Endothelial cell of umbilical vein (primary cell): ENCODE results near the gene GYS2.

ENCODE experiments used
- EZH2 ChIP-seq: IDR thresholded peaks from 2 replicates; pipeline ENCODE4 v1.6.1; 2012; ENCODE audit warnings: borderline replicate concordance, low read depth, mild to moderate bottlenecking, moderate library complexity, low read length, inconsistent platforms; ENCODE audit not compliant: severe bottlenecking
- MYC ChIP-seq: IDR thresholded peaks from one replicate; pipeline ENCODE4 v1.6.1; 2011; ENCODE audit warnings: mild to moderate bottlenecking, low read depth, low read length
- POLR2AphosphoS5 ChIP-seq: IDR thresholded peaks from 2 replicates; pipeline ENCODE4 v1.6.1; 2012; ENCODE audit warnings: low read depth, mild to moderate bottlenecking, control low read depth, low read length, moderate library complexity; ENCODE audit not compliant: insufficient read depth
- TF ChIP-seq, protein P1 (sequence below), 2 donors: IDR thresholded peaks; 1 replicate in 1 of 2; 2 replicates in 1 of 2; pipeline ENCODE4 v1.5.1; 2011; ENCODE audit warnings: low read length in 2 of 2, mild to moderate bottlenecking in 2 of 2, moderate library complexity in 2 of 2, control low read depth in 1 of 2, inconsistent platforms in 1 of 2, low read depth in 1 of 2; ENCODE audit not compliant: insufficient read depth in 1 of 2; ENCODE audit errors: extremely low read depth in 1 of 2
- TF ChIP-seq, protein P2 (sequence below): IDR thresholded peaks from 2 replicates; pipeline ENCODE4 v1.6.1; 2011; ENCODE audit not compliant: insufficient read depth, insufficient read length

DNA sequence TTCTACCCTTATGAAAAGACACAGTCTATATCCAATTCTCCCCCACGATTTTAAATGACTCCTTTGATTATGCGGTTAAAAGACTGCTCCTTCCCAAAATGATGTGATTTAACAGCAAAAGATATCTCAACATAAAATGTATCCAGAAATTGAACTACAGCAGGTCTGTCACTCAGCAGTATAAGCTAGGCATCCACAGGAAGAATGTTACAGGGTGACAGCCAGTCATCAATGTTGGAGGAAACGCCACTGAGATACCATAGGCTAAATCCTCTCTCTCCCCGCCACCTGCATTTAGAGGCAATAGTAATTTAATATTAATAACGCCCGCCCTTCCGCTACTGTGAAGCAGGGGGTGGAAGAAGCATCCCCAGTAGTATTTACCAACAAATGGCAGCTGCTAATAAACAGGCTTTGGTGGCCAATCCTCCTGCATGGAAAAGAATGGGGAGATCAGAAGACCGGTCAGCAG lies 103.8 kb downstream of the GYS2 start:
- TF ChIP-seq, protein P1, sequence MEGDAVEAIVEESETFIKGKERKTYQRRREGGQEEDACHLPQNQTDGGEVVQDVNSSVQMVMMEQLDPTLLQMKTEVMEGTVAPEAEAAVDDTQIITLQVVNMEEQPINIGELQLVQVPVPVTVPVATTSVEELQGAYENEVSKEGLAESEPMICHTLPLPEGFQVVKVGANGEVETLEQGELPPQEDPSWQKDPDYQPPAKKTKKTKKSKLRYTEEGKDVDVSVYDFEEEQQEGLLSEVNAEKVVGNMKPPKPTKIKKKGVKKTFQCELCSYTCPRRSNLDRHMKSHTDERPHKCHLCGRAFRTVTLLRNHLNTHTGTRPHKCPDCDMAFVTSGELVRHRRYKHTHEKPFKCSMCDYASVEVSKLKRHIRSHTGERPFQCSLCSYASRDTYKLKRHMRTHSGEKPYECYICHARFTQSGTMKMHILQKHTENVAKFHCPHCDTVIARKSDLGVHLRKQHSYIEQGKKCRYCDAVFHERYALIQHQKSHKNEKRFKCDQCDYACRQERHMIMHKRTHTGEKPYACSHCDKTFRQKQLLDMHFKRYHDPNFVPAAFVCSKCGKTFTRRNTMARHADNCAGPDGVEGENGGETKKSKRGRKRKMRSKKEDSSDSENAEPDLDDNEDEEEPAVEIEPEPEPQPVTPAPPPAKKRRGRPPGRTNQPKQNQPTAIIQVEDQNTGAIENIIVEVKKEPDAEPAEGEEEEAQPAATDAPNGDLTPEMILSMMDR (IDR thresholded peaks at IDR 0.05; ENCODE audit: extremely low read depth in 1 of 2, insufficient read depth in 1 of 2, low read depth in 1 of 2, low read length in 2 of 2): no peak
- TF ChIP-seq EZH2: no peak
- TF ChIP-seq MYC: no peak
- TF ChIP-seq, protein P2, sequence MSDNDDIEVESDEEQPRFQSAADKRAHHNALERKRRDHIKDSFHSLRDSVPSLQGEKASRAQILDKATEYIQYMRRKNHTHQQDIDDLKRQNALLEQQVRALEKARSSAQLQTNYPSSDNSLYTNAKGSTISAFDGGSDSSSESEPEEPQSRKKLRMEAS: no peak
- TF ChIP-seq POLR2AphosphoS5: no peak
